ENCODE measurements around the gene ELSPBP1.
"Not testable (repeated sequence)": the region's sequence is repeated elsewhere in the genome, so short reads cannot be mapped to it uniquely, and the experiment has no call there.

Gene ELSPBP1

DNA sequence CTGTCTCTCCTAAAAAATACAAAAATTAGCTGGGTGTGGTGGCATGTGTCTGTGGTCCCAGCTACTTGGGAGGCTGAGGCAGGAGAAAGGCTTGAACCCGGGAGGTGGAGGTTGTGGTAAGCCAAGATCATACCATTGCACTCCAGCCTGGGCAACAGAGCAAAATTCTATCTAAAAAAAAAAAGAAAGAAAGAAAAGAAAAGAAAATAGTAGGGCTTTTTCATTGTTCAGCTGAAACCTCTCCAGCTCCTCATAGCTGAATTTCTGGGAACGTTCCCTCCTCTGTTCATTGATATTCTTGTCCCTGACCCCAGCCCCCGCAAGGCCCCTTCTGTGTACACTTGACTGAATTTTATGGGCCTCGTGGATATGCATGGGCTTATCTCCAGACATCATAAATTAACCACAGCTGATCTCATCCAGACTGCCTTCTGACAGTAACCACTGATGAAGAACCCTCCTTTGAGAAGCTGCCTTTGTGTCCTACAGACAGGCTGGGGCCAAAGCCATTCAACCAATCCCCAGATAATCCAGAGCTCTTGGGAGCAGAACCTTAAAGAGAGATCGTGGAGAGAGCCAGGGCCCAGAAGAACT is at the start of gene ELSPBP1:
Gene ELSPBP1, plus strand, starts transcription at position 424 of the 594 bp plus-strand sequence. CDS start 14,036 bp downstream, outside the sequence.
- no peak within 1 kb of the TSS for H3K4me3 Mint-ChIP-seq
- no peak for DNase-seq (ENCODE audit: low spot score)
- no peak within 1 kb of the TSS for H3K27ac Mint-ChIP-seq
- H3K27me3 Mint-ChIP-seq (ENCODE audit: low read depth): no peaks in the 10 kb centered on the region
- H3K9me3 Mint-ChIP-seq: no peaks in the 10 kb centered on the region
- no peaks in the 10 kb centered on the region for H3K4me1 Mint-ChIP-seq (ENCODE audit: low read depth)
- no peaks in the 10 kb centered on the region for H3K36me3 Mint-ChIP-seq (ENCODE audit: low read depth)

DNA sequence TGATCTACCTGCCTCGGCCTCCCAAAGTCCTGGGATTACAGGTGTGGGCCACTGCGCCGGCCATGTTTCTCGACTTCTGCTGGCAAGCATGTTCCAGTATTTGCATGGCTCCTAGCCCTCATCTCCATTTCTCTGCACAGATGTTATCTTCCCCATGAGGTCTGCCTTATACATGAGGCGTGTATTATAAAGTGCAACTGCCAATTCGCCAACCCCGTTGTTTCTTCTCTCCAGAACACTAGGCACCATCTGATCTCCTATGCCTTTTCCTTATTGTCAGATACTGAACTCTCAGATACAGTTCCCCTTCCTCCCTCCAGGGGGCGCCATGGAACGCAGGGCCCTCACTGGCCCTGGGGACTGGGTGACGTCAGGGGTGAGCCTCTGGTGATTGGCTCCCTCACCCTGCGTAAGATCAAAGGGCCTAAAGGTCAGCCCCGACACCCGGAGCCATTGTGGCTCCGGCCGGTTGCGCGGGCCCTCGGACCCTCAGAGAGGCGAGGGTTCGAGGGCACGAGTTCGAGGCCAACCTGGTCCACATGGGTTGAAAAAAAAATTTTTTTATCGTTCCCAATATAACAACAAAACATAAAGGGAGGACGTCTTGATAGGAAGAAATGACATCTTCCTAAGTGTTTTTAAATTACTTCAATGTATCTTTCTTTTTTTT is 44.4 kb upstream of the ELSPBP1 start:
- not testable (repeated sequence) for H3K36me3 Mint-ChIP-seq (ENCODE audit: low read depth); H3K9me3 Mint-ChIP-seq; H3K4me3 Mint-ChIP-seq; H3K27me3 Mint-ChIP-seq (ENCODE audit: low read depth); H3K4me1 Mint-ChIP-seq (ENCODE audit: low read depth); H3K27ac Mint-ChIP-seq
- peak; percentile 40 for DNase-seq (ENCODE audit: low spot score)

DNA sequence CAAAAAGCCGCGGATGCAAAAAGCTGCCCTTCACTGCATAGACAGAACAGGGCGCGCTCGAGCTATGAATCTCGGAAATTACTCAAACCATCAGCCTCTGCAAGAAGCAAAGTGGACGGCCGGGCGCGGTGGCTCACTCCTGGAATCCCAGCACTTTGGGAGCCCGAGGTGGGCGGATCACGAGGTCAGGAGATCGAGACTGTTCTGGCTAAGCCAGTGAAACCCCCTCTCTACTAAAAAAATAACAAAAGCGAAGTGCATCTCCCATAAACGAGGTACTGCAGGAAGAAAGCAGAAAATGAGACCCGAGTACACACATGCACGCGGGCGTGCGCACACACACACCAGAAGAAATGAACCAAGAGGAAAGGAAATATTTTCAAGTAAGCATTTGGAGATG is 42.3 kb upstream of the ELSPBP1 start:
- not testable (repeated sequence) for H3K36me3 Mint-ChIP-seq (ENCODE audit: low read depth); H3K9me3 Mint-ChIP-seq; H3K4me1 Mint-ChIP-seq (ENCODE audit: low read depth); DNase-seq (ENCODE audit: low spot score); H3K27me3 Mint-ChIP-seq (ENCODE audit: low read depth); H3K27ac Mint-ChIP-seq; H3K4me3 Mint-ChIP-seq

DNA sequence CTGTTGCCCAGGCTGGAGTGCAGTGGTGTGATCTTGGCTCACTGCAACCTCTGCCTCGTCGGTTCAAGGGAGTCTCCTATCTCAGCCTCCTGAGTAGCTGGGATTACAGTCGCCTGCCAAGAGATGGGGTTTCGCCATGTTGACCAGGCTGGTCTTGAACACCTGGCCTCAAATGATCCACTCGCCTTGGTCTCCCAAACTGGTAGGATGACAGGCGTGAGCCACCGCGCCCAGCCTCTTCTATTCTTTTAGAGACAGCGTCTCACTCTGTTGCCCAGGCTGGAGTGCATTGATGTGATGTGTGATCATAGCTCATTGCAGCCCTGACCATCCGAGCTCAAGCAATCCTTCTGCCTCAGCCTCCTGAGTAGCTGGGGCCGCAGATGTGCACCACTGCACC is 38.5 kb upstream of the ELSPBP1 start:
- not testable (repeated sequence) for H3K27ac Mint-ChIP-seq; H3K9me3 Mint-ChIP-seq; H3K4me3 Mint-ChIP-seq; H3K4me1 Mint-ChIP-seq (ENCODE audit: low read depth); H3K36me3 Mint-ChIP-seq (ENCODE audit: low read depth); H3K27me3 Mint-ChIP-seq (ENCODE audit: low read depth); DNase-seq (ENCODE audit: low spot score)

DNA sequence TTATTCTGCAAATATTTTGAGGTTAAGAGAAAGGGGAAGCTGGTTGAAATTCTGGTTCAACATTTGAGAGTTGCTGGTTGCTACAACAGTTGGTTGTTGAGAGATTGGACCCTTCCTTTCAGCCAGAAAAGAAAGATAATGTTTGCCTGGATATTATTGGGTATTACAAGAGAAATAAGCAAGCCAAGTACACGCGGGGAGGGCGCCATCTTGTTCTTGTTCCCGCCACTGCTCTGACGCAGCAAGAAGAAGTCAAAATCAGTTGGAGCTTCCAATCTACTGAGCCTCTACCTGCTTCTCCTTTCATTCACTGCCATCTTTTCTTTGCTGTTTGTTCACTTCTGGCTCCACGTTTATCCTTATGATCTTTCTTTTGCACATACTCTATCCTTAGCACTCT is 20.9 kb upstream of the ELSPBP1 start:
- H3K27me3 Mint-ChIP-seq (ENCODE audit: low read depth): peaks cover 8% of the 10 kb centered on the region
- H3K36me3 Mint-ChIP-seq (ENCODE audit: low read depth): no peaks in the 10 kb centered on the region
- no peak overlapping the region for H3K4me3 Mint-ChIP-seq
- no peaks in the 10 kb centered on the region for H3K9me3 Mint-ChIP-seq
- no peaks in the 10 kb centered on the region for H3K4me1 Mint-ChIP-seq (ENCODE audit: low read depth)
- no peak overlapping the region for H3K27ac Mint-ChIP-seq
- no peak for DNase-seq (ENCODE audit: low spot score)

DNA sequence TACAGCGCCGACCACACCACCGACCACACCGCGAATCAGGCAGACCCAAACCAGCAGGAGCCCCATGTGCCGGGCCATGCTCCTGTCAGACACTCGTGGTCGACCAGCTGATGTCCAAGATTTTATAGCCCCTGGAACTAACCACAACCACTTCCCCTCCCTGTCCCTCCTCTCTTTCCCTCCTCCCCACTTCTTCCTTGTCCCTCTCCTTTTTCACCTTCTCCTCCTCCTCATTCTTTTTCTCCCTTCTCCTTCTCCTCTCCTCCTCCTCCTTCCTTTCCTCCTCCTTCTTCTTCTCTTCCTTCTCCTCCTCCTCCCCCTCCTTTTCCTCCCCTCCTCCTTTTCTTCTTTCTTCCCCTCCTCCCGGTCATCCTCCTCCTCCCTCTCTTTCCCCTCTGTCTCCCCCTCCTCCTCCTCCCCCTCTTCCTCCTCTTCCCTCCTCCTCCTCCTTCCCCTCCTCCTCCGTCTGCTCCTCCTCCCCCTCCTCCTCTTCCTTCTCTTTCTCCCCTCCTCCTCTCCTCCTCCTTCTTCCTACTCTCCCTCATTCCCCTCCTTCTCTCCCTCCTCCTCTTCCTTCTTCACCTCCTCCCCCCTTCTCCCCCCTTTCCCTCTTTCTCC is 3.1 kb upstream of the ELSPBP1 start:
- no peaks in the 10 kb centered on the region for H3K9me3 Mint-ChIP-seq
- no peak overlapping the region for H3K4me3 Mint-ChIP-seq
- no peak for DNase-seq (ENCODE audit: low spot score)
- no peaks in the 10 kb centered on the region for H3K4me1 Mint-ChIP-seq (ENCODE audit: low read depth)
- H3K27ac Mint-ChIP-seq: no peak overlapping the region
- no peaks in the 10 kb centered on the region for H3K36me3 Mint-ChIP-seq (ENCODE audit: low read depth)
- no peaks in the 10 kb centered on the region for H3K27me3 Mint-ChIP-seq (ENCODE audit: low read depth)

DNA sequence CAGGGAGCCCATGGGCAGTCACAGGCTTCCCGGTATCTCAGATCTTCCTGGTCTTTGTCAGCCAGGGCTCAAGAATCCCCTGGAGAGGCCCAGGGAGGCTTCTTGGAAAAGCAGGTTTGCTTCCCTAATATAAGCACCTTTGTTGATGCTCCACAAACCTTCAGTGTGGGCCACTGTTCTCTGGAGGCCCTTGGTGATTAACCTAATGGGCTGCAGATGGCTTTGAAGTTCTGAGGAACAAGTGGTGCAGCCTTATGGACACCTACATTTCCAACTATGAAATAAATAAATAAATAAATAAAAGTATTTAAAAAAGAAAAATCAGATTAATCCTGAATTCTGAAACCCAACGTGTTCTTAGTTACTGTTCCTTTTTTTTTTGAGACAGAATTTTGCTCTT is 2.4 kb upstream of the ELSPBP1 start, which contains the start of gene BSPH1:
Gene BSPH1, minus strand, starts transcription at position 101 of the 400 bp plus-strand sequence. Its CDS starts 89 bp downstream, at position 12.
- no peaks in the 10 kb centered on the region for H3K9me3 Mint-ChIP-seq
- no peaks in the 10 kb centered on the region for H3K27me3 Mint-ChIP-seq (ENCODE audit: low read depth)
- no peak within 1 kb of the TSS for H3K4me3 Mint-ChIP-seq
- DNase-seq (ENCODE audit: low spot score): no peak
- H3K4me1 Mint-ChIP-seq (ENCODE audit: low read depth): no peaks in the 10 kb centered on the region
- no peak within 1 kb of the TSS for H3K27ac Mint-ChIP-seq
- H3K36me3 Mint-ChIP-seq (ENCODE audit: low read depth): no peaks in the 10 kb centered on the region

DNA sequence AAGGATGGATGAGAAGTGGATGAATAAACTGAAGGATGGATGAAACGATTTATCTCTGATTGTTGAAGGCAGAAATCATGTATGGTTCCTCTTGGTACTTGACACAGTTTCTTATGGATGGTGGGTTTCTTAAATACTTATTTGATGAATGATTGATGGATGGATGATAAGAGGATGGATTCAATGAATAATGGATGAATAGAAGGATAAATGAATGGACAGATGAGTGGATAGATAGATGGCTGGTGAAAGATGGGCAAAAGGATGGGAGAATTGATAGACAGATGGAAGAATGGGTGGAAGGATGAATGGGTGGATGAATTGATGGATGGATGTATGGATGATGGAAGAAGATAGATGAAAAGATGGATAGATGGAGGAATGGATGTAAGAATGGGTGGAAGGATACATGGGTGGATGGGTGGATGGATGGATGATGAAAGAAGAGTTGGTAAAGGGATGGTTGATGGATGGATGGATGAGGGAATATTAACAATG is 1.8 kb downstream of the ELSPBP1 start:
- Mint-ChIP-seq H3K4me1 (ENCODE audit: low read depth) (no peaks in the 10 kb centered on the region), H3K4me3 (no peak overlapping the region), H3K9me3 (no peaks in the 10 kb centered on the region), H3K36me3 (ENCODE audit: low read depth) (no peaks in the 10 kb centered on the region), H3K27me3 (ENCODE audit: low read depth) (no peaks in the 10 kb centered on the region), H3K27ac (no peak overlapping the region)
- DNase-seq (ENCODE audit: low spot score): no peak

DNA sequence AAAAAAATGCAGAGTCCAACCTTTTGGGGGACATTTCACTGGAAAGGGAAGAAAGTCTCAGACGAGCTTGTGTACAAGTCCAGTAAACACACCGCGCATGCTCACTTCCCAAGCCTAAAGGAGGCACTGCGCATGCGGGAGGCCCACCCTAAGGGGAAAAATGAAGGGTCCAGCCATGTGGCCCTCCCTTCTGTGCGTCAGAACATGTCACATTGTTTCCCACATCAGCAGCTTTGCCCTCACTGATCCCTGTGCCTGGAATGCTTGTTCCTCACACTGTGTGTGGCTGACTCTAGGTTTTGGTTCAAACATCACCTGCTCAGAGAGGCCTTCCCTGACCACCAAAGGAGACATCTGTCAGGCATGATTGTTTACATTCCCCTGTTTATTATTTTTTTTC is 4.4 kb downstream of the ELSPBP1 start:
- H3K4me3 Mint-ChIP-seq: no peak overlapping the region
- no peaks in the 10 kb centered on the region for H3K9me3 Mint-ChIP-seq
- H3K4me1 Mint-ChIP-seq (ENCODE audit: low read depth): no peaks in the 10 kb centered on the region
- H3K27ac Mint-ChIP-seq: no peak overlapping the region
- H3K36me3 Mint-ChIP-seq (ENCODE audit: low read depth): no peaks in the 10 kb centered on the region
- no peak for DNase-seq (ENCODE audit: low spot score)
- H3K27me3 Mint-ChIP-seq (ENCODE audit: low read depth): no peaks in the 10 kb centered on the region

DNA sequence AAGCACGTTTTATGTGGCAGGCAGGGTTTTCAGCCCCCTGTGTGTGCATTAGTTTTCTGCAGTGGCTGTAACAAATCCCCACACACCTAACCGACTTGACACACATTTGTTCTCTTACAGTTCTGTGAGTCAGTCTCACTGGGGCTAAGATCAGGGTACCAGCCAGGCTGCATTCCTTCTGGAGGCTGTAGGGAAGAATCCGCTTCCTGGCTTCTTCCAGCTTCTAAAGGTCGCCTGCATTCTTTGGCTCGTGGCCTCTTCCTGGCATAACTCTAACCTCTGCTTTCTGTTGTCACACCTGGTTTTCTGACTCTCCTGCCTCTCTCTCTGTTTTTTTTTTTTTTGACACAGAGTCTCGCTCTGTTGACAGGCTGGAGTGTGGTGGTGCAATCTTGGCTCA is 6.4 kb downstream of the ELSPBP1 start:
- H3K4me3 Mint-ChIP-seq: no peak overlapping the region
- no peaks in the 10 kb centered on the region for H3K36me3 Mint-ChIP-seq (ENCODE audit: low read depth)
- no peaks in the 10 kb centered on the region for H3K9me3 Mint-ChIP-seq
- DNase-seq (ENCODE audit: low spot score): no peak
- no peaks in the 10 kb centered on the region for H3K4me1 Mint-ChIP-seq (ENCODE audit: low read depth)
- H3K27me3 Mint-ChIP-seq (ENCODE audit: low read depth): no peaks in the 10 kb centered on the region
- no peak overlapping the region for H3K27ac Mint-ChIP-seq

DNA sequence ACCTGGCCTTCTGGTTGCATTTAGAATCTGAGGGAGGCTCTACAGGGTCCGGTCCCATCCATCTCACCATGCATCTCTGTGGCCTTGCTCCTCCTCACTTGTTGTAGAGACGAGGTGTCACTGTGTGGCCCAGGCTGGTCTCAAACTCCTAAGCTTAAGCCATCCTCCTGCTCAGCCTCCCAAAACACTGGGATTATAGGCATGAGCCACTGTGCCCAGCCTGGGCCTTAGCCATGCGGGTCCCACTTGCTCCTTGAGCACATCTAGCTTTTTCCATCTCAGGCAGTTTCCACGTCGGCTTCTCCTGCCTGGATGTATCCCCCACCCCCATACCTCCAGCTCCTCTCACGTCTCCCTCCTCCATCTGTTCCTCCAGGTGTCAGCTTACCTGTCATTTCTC is 9.8 kb downstream of the ELSPBP1 start:
- H3K4me1 Mint-ChIP-seq (ENCODE audit: low read depth): no peaks in the 10 kb centered on the region
- no peak overlapping the region for H3K27ac Mint-ChIP-seq
- no peaks in the 10 kb centered on the region for H3K27me3 Mint-ChIP-seq (ENCODE audit: low read depth)
- H3K9me3 Mint-ChIP-seq: peaks cover 3% of the 10 kb centered on the region
- H3K36me3 Mint-ChIP-seq (ENCODE audit: low read depth): no peaks in the 10 kb centered on the region
- no peak for DNase-seq (ENCODE audit: low spot score)
- no peak overlapping the region for H3K4me3 Mint-ChIP-seq

DNA sequence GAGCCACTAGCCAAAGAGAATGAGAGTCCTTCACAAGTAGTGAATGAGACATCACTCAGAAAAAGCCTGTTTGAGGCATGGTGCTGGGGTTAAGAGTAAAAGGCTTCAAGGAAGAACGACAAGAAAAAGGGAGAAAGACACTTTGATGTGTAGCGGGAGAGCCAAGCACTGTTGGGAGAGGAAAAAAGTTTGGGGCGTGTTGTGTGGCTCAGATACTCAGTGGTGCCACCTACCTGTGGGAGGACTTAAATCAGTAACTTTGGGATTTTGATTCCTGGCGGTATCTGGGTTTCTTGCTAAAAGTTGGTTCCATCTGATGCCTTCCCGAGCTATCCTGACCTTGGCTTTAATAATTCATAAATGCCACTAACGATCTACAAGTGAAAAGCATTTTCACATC is 12.3 kb downstream of the ELSPBP1 start:
- no peak for DNase-seq (ENCODE audit: low spot score)
- peaks cover 3% of the 10 kb centered on the region for H3K9me3 Mint-ChIP-seq

DNA sequence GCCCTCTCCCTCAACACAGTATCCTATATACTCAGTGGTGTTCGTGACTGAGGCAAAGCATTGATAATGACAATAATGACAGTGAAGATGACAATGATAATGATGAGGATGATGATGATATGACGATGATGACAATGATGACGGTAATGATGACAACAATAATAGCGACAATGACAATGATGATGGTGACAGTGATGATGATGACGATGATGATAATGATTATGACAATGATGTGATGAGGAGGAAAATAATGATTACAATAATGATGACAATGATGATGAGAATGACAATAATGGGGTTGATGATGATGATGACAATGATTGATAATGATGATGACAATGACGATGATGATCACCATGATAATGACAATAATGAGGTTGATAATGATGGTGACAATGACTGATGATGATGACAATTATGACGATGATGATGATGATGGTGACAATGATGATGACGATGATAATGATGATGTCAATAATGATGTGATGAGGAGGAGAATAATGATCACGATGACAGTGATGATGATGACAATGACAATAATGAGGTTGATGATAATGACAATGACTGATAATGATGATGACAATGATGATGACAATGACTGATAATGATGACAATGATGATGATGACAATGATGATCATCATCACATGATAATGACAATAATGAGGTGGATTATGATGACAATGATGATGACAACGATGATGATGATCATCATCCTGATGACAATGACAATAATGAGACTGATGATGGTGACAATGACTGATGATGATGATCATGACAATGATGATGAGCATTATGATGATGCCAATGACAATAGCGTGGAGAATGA is 16.7 kb downstream of the ELSPBP1 start:
- Mint-ChIP-seq H3K27me3 (ENCODE audit: low read depth) (no peaks in the 10 kb centered on the region), H3K27ac (no peak overlapping the region), H3K36me3 (ENCODE audit: low read depth) (no peaks in the 10 kb centered on the region), H3K9me3 (peaks cover 3% of the 10 kb centered on the region), H3K4me1 (ENCODE audit: low read depth) (no peaks in the 10 kb centered on the region), H3K4me3 (no peak overlapping the region)
- no peak for DNase-seq (ENCODE audit: low spot score)

More for the DNA sequence above, 12.3 kb downstream of the ELSPBP1 start:
- Mint-ChIP-seq H3K27ac (no peak overlapping the region), H3K4me3 (no peak overlapping the region), H3K4me1 (ENCODE audit: low read depth) (no peaks in the 10 kb centered on the region), H3K36me3 (ENCODE audit: low read depth) (no peaks in the 10 kb centered on the region), H3K27me3 (ENCODE audit: low read depth) (no peaks in the 10 kb centered on the region)

DNA sequence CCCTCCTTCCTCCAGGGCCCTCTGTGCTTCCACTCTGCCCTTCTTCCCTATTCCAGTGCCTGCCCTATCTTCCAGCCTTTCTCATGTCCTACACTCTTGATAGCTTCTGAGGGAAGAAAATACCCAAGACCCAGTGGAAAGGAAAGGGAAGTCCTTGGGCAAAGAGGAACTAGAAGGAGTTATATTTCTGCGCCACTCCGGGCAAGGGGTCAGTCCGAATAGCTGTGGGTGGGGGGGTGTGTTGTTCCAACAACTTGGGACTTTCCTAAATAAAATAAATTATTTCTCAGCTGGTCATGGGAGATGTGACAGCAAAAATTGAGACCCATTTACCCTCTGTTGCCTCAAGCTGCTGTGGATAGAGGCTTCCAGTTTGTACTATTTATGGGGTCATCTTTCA is 26.3 kb downstream of the ELSPBP1 start:
- Mint-ChIP-seq H3K36me3 (ENCODE audit: low read depth) (no peaks in the 10 kb centered on the region), H3K4me1 (ENCODE audit: low read depth) (no peaks in the 10 kb centered on the region), H3K27ac (no peak overlapping the region), H3K27me3 (ENCODE audit: low read depth) (no peaks in the 10 kb centered on the region), H3K4me3 (no peak overlapping the region), H3K9me3 (no peaks in the 10 kb centered on the region)
- no peak for DNase-seq (ENCODE audit: low spot score)

Data from T-helper 2 cell treated with Interferon-gamma antibody and Interleukin-4, amounts not matched to agents 5 μg/mL and 100 μg/mL, for 36 hours (primary cell).